B cell (primary cell): ENCODE results near the gene CALN1. TPM values are rescaled to one million over a fixed set of nuclear protein-coding genes. Genes with fewer than 3 reads are reported as not detected.

Experiments used
- ATAC-seq: fragments of 200-7000 bp; cut with Tn5 transposase; one replicate; pipeline ENCODE4 v1.10.0; 2021; ENCODE audit warnings: low read depth, mild to moderate bottlenecking, moderate number of reproducible peaks, moderate library complexity
- CTCF ChIA-PET: fragments of 350-600 bp; sonication (Branson Sonifier 250); formaldehyde crosslinking; loops from one replicate; lab custom pipeline; 2021; ENCODE audit warnings: antibody characterized with exemption, inconsistent platforms; lab: Charles Lee
- POLR2A ChIA-PET: fragments of 350-600 bp; sonication (Branson Sonifier 250); formaldehyde crosslinking; loops from one replicate; lab custom pipeline; 2021; ENCODE audit warnings: antibody characterized with exemption; lab: Charles Lee
- DNase-seq: peaks from one replicate; pipeline ENCODE4 v3.0.0; 2013
- H2AFZ ChIP-seq: 2 replicates; pipeline ENCODE4 v1.6.1; 2012; ENCODE audit warnings: mild to moderate bottlenecking, low read depth, low read length; ENCODE audit not compliant: insufficient read depth, poor library complexity, severe bottlenecking
- H3K27ac ChIP-seq, 2 donors: 1 replicate in 1 of 2; 2 replicates in 1 of 2; pipeline ENCODE4 v1.5.1; 2012 to 2013; ENCODE audit warnings: low read length in 2 of 2, mild to moderate bottlenecking in 2 of 2, moderate library complexity in 1 of 2
- H3K27me3 ChIP-seq, 4 experiments: fragments of 200-600 bp in 1 of 4; sonication (generic) in 1 of 4; replicated peaks in 1 of 4; 1 replicate in 2 of 4; 2 replicates in 2 of 4; pipeline versions ENCODE4 v1.6.1 to v1.7.0; 2013 to 2016; ENCODE audit warnings: low read length in 3 of 4, mild to moderate bottlenecking in 2 of 4, mixed read lengths in 1 of 4, moderate library complexity in 1 of 4; ENCODE audit not compliant: insufficient read depth in 4 of 4, control insufficient read depth in 3 of 4; ENCODE audit errors: control extremely low read depth in 1 of 4
- H3K36me3 ChIP-seq, 2 experiments: replicated peaks in 1 of 2; 1 replicate in 1 of 2; 2 replicates in 1 of 2; pipeline versions ENCODE4 v1.6.1 to v1.7.1; 2013; ENCODE audit warnings: low read length in 1 of 2; ENCODE audit not compliant: insufficient read depth in 2 of 2, control insufficient read depth in 1 of 2; ENCODE audit errors: control extremely low read depth in 1 of 2, extremely low read depth in 1 of 2
- H3K4me1 ChIP-seq, 2 donors: fragments of 200-600 bp in 1 of 2; sonication (generic) in 1 of 2; 1 replicate in 1 of 2; 2 replicates in 1 of 2; pipeline versions ENCODE4 v1.5.1 to v1.6.1; 2013 to 2017; ENCODE audit warnings: low read length in 2 of 2; ENCODE audit not compliant: control insufficient read depth in 2 of 2, insufficient read depth in 2 of 2
- H3K4me2 ChIP-seq: replicated peaks from 2 replicates; pipeline ENCODE3; 2012; ENCODE audit warnings: mild to moderate bottlenecking, low read depth, low read length; ENCODE audit not compliant: poor library complexity, severe bottlenecking
- H3K4me3 ChIP-seq, 5 experiments: fragments of 200-600 bp in 1 of 5; sonication (generic) in 1 of 5; 1 replicate in 3 of 5; 2 replicates in 2 of 5; pipeline versions ENCODE4 v1.5.1 to v1.7.0; 2011 to 2016; ENCODE audit warnings: low read length in 4 of 5, mild to moderate bottlenecking in 4 of 5, low read depth in 2 of 5, control low read depth in 1 of 5, moderate library complexity in 1 of 5; ENCODE audit not compliant: insufficient read depth in 1 of 5; ENCODE audit errors: control extremely low read depth in 1 of 5, extremely low read depth in 1 of 5
- H3K79me2 ChIP-seq: fragments of 200-600 bp; sonication (generic); one replicate; pipeline ENCODE4 v1.6.0; 2016; ENCODE audit warnings: low read length; ENCODE audit not compliant: control insufficient read depth, insufficient read depth
- H3K9ac ChIP-seq: fragments of 200-600 bp; sonication (generic); 2 replicates; pipeline ENCODE4 v1.6.1; 2017; ENCODE audit warnings: mild to moderate bottlenecking, low read length, moderate library complexity
- H3K9me3 ChIP-seq, 3 donors: one replicate each; pipeline versions ENCODE4 v1.6.1 to v1.7.1; 2013; ENCODE audit warnings: low read length in 2 of 3; ENCODE audit not compliant: control insufficient read depth in 2 of 3, insufficient read depth in 1 of 3; ENCODE audit errors: control extremely low read depth in 1 of 3
- H4K20me1 ChIP-seq: 2 replicates; pipeline ENCODE4 v1.6.0; 2012; ENCODE audit warnings: mild to moderate bottlenecking, low read length; ENCODE audit not compliant: insufficient read depth, control insufficient read depth, poor library complexity, severe bottlenecking
- H3K27ac Mint-ChIP-seq: one replicate; pipeline ENCODE4 v1.8.0; 2021; ENCODE audit warnings: mixed read lengths
- H3K27me3 Mint-ChIP-seq: one replicate; pipeline ENCODE4 v1.8.0; 2021; ENCODE audit warnings: mixed read lengths
- H3K4me1 Mint-ChIP-seq: one replicate; pipeline ENCODE4 v1.8.0; 2021; ENCODE audit warnings: mixed read lengths
- H3K4me3 Mint-ChIP-seq: one replicate; pipeline ENCODE4 v1.8.0; 2021; ENCODE audit warnings: mixed read lengths
- H3K9me3 Mint-ChIP-seq: one replicate; pipeline ENCODE4 v1.8.0; 2022; ENCODE audit warnings: mixed read lengths; ENCODE audit not compliant: insufficient read depth
- EZH2 ChIP-seq: IDR thresholded peaks from 2 replicates; pipeline ENCODE4 v1.6.1; 2012; ENCODE audit warnings: borderline replicate concordance, low read depth, mild to moderate bottlenecking, moderate library complexity, low read length; ENCODE audit not compliant: insufficient read depth, poor library complexity, severe bottlenecking
- WGBS: methylation state at CpG from one replicate; pipeline ENCODE4 v1.1.5; 2013; ENCODE audit warnings: missing lambda C conversion rate; ENCODE audit not compliant: insufficient coverage; 5-methylcytosine and 5-hydroxymethylcytosine counted together
- intact Hi-C: fragments of 100-400 bp; cut with micrococcal nuclease; formaldehyde crosslinking; loops from one replicate; pipeline ENCODE4 v1.10.0; 2022
- polyA plus RNA-seq: library from polyadenylated mRNA; depleted of rRNA; stranded (reverse); fragments of >200 nt; gene quantifications from 2 replicates; pipeline ENCODE4 v1.2.3, GENCODE V29; 2012
- total RNA-seq, 2 donors: library from RNA; stranded (reverse); fragments of 120-200 nt in 1 of 2; gene quantifications; 1 replicate in 1 of 2; 2 replicates in 1 of 2; pipeline versions ENCODE4 v1.2.3 to v1.2.4, GENCODE V29; 2013 to 2022
- TF ChIP-seq, protein P1 (sequence below): fragments of 200-600 bp; IDR thresholded peaks from one replicate; pipeline ENCODE4 v1.8.0; 2022; ENCODE audit warnings: antibody characterized with exemption, mild to moderate bottlenecking

The CALN1 gene
- total and polyA plus RNA-seq, 2 donors (not counting 1 experiment from before 2014, with no cell fraction given) = not detected

GRCh38 chr7:71987200-71987767 is 424.9 kb downstream of the CALN1 start:
- H3K27ac ChIP-seq = no peak overlapping the region
- ATAC-seq = no peak
- no peaks in the 10 kb centered on the region for H3K27me3 ChIP-seq
- no peak for DNase-seq
- H3K79me2 ChIP-seq = no peaks in the 10 kb centered on the region
- no peak overlapping the region for H3K4me2 ChIP-seq
- WGBS = 88% methylated on average over 8 of the region's 8 CpGs
- Mint-ChIP-seq H3K9me3 (peaks cover 4% of the 10 kb centered on the region), H3K4me1 (no peaks in the 10 kb centered on the region), H3K27me3 (no peaks in the 10 kb centered on the region), H3K4me3 (no peak overlapping the region), H3K27ac (no peak overlapping the region)
- TF ChIP-seq EZH2 = no peak
- TF ChIP-seq, protein P1, sequence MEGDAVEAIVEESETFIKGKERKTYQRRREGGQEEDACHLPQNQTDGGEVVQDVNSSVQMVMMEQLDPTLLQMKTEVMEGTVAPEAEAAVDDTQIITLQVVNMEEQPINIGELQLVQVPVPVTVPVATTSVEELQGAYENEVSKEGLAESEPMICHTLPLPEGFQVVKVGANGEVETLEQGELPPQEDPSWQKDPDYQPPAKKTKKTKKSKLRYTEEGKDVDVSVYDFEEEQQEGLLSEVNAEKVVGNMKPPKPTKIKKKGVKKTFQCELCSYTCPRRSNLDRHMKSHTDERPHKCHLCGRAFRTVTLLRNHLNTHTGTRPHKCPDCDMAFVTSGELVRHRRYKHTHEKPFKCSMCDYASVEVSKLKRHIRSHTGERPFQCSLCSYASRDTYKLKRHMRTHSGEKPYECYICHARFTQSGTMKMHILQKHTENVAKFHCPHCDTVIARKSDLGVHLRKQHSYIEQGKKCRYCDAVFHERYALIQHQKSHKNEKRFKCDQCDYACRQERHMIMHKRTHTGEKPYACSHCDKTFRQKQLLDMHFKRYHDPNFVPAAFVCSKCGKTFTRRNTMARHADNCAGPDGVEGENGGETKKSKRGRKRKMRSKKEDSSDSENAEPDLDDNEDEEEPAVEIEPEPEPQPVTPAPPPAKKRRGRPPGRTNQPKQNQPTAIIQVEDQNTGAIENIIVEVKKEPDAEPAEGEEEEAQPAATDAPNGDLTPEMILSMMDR = no peak
- intact Hi-C loops = no loop called here
- no peaks in the 10 kb centered on the region for H4K20me1 ChIP-seq
- no peak overlapping the region for H3K4me3 ChIP-seq
- H3K9ac ChIP-seq = no peak overlapping the region
- CTCF ChIA-PET = no interaction called here
- peaks cover 0 to 3% (median 0%) of the 10 kb centered on the region in 3 donors for H3K9me3 ChIP-seq
- POLR2A ChIA-PET = no interaction called here
- H3K36me3 ChIP-seq = no peaks in the 10 kb centered on the region
- H2AFZ ChIP-seq = no peak overlapping the region
- no peaks in the 10 kb centered on the region for H3K4me1 ChIP-seq

GRCh38 chr7:71984348-71984747 is 427.8 kb downstream of the CALN1 start:
- Histone ChIP-seq H4K20me1 (no peaks in the 10 kb centered on the region), H3K36me3 (no peaks in the 10 kb centered on the region), H3K9ac (no peak overlapping the region), H3K9me3 (peaks cover 0 to 3% (median 0%) of the 10 kb centered on the region in 3 donors), H3K79me2 (no peaks in the 10 kb centered on the region), H3K27ac (no peak overlapping the region), H2AFZ (no peak overlapping the region), H3K4me3 (no peak overlapping the region), H3K27me3 (no peaks in the 10 kb centered on the region), H3K4me1 (no peaks in the 10 kb centered on the region), H3K4me2 (no peak overlapping the region)
- Mint-ChIP-seq H3K4me3 (no peak overlapping the region), H3K4me1 (peaks cover 1% of the 10 kb centered on the region), H3K27me3 (no peaks in the 10 kb centered on the region), H3K9me3 (peaks cover 4% of the 10 kb centered on the region), H3K27ac (no peak overlapping the region)
- ChIA-PET CTCF (no interaction called here), POLR2A (no interaction called here)
- no peak for TF ChIP-seq EZH2
- TF ChIP-seq, protein P1 = no peak
- intact Hi-C loops = no loop called here
- DNase-seq (no peak), ATAC-seq (no peak)
- no CpG with 5 or more reads among the region's 2 CpGs for WGBS
